ENCODE measurements around the gene FAIM2.
A peak's percentile ranks its signal among the peaks of the same experiment; 100 is the strongest.

DNA sequence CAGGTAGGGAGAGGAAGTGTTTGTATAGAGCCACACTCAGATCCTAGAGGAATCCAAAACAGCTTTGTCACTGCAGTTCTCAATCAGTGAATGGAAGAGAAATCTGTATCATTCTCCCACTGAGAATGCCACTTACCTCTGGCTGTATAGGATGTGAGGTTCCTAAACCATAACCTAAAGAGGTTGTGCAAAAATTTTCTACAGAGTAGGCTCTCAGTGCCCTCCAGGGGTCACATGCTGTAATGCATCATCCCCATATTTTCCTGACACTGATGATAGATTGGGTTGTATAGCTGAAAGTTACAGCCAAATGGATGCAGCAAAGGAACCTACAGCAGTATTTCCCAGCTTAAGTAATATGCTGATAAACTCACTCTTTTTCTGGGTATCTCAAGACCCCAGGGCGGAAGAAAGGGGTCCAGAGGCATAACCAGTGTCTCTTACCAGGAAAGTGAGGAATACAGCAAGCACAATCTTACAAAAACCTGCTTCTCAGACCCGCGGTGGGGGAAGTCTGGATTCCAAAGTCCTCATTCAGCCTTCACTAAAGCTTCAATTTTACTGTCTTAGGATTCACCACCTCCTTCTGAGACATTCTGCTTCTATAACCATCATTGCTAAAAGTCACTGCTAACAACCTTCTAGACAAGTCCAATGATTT is 64.6 kb downstream of the FAIM2 start:
- TF ChIP-seq, protein P1, sequence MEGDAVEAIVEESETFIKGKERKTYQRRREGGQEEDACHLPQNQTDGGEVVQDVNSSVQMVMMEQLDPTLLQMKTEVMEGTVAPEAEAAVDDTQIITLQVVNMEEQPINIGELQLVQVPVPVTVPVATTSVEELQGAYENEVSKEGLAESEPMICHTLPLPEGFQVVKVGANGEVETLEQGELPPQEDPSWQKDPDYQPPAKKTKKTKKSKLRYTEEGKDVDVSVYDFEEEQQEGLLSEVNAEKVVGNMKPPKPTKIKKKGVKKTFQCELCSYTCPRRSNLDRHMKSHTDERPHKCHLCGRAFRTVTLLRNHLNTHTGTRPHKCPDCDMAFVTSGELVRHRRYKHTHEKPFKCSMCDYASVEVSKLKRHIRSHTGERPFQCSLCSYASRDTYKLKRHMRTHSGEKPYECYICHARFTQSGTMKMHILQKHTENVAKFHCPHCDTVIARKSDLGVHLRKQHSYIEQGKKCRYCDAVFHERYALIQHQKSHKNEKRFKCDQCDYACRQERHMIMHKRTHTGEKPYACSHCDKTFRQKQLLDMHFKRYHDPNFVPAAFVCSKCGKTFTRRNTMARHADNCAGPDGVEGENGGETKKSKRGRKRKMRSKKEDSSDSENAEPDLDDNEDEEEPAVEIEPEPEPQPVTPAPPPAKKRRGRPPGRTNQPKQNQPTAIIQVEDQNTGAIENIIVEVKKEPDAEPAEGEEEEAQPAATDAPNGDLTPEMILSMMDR (conservative IDR thresholded peaks at IDR 0.05) = peak; percentile 69
- no peak for TF ChIP-seq ZFX (IDR thresholded peaks at IDR 0.05)

Data from C4-2B (cell line).